GM21447 (cell line): Measurements from ENCODE around the gene AOC2.

Experiments
- ATAC-seq: cut with Tn5 transposase; IDR thresholded peaks from one replicate; pipeline ENCODE4 v1.9.1; 2021; ENCODE audit not compliant: unreplicated experiment

AOC2 gene

DNA sequence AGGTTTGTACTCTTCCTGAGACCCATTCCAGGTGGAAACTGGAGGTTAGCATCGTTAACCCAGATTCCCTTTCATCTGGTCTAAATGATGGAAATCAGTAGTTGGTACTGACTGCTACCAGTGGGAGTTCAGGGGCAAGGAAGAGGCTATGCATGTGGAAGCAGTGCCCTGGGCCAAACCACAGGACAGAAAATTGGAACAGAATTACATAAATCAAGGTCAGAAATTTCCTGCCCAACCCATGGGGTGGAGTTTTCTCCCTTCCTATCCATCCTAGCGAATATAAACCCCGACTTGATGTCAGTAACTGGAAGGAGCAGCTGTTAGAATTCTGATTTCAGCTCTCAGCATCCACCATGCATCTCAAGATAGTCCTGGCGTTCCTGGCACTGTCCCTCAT lies at the start of gene AOC2:
TSS of gene AOC2 (plus strand) at position 310 of the 400 bp plus-strand sequence. CDS start at position 357, 47 bp downstream.
- no peak for ATAC-seq

DNA sequence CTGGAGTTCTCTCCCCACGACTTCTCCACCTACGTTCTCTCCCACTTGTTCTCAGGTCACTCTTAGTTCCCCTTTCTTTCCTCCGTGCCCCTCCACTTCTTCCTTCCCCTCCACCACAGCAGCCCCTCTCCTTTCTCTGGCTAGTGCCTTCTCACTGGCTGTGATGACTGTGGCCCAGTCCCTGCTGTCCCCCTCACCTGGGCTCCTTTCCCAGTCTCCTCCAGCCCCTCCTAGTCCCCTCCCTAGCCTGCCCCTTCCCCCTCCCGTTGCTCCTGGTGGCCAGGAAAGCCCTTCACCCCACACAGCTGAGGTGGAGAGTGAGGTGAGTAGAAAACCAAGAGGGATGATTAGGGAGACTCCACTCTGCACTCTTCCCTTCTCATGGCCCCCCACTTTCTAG lies 49.3 kb upstream of the AOC2 start:
- ATAC-seq, result no peak

DNA sequence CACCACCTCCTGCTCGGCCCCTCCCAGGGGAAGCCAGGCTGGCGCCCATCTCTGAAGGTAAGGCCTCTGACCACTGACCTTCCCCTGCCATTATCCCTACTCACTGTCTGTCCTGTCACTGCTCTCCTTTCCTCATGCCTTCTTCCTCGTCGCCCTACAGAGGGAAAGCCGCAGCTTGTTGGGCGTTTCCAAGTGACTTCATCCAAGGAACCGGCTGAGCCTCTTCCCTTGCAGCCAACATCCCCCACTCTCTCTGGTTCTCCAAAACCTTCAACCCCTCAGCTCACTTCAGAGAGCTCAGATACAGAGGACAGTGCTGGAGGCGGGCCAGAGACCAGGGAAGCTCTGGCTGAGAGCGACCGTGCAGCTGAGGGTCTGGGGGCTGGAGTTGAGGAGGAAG lies 48.9 kb upstream of the AOC2 start:
- no peak for ATAC-seq

DNA sequence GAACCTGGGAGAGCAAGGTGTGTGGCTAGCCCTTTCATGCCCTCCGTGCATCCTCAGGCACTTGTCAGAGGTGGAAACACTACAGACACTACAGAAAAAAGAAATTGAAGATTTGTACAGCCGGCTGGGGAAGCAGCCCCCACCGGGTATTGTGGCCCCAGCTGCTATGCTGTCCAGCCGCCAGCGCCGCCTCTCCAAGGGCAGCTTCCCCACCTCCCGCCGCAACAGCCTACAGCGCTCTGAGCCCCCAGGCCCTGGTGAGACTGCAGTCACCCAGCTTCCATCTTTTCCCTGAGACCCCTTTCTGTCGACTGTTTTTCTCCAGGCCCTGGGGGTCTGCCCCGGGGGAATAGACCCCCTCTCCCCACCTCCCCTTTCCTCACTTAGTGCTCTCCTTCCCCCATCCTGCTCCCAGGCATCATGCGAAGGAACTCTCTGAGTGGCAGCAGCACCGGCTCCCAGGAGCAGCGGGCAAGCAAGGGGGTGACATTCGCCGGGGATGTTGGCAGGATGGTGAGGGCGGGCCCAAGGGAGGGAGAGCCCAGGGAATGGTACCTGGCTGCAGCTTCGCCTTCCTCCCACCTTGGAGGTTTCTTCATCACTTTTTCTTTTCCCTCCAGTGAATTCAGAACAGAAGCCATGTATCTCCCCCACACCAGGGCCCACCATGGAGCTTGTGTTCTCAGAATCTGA lies 48.2 kb upstream of the AOC2 start:
- no peak for ATAC-seq

DNA sequence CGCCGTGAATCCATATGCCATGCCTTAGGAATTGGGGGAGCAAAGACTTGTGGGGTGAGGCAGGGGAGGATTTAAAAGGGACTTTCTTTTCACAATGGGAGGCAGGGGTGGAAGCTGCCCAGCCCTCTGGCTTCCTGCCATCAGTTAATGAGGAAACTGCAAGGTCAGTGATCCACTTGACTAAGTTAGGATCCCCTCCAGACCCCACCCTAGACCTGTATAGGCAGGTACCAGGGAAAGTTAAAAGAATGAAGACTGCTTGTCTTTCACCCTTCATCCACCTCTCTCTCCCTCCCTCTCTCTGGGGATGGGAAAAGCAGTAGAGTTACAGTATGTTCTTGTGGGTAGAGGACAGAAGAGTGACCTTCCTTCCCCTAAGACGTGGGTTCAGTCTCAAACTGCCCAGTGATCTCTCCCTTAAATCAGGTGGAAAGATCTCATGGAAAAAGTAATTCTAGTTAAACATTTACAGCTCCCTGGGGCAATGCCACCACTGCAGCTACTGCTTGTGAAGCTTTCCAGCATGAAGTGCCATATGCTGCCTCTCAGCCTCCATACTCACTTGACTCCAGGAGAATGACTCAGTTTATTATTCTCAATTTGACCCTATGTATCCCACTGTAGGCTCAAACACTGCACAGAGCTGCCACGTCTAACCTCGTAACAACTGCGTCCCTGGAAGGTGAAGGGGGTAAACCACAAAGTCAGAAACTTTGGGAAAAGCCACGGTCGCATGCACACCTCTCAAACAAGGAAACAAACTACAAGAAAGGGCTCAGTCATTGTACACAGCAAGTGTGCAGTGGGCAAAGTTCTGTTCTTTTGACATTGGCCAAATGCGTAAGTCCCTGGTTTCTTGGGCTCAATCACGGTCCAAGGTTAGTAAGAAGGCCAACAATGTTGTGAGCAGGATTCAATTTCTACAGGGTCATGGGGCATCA lies 47.0 kb upstream of the AOC2 start:
- ATAC-seq, result no peak

DNA sequence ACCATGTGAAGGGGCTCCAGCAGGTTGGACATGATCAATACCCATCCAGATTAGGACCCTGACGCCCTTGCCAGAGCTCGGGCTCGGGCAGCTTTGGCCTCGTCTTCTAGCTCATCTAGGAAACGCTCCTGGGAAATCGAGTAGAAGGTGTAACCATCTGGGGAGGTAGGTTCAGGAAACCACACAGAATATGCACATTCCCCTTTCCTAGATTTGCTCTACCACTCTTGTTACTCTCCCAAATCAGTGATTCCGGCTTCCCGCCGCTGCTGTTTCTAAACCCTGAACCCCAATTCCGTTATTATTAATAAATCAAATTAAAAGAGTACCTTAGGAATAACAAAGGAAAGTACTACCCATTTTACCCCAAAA lies 46.4 kb upstream of the AOC2 start:
- no peak for ATAC-seq

GRCh38 chr17:42798383-42799380 lies 45.7 kb upstream of the AOC2 start, which contains the start of the genes CNTD1 and COA3:
CNTD1 (plus strand) TSS chr17:42798861; CDS start chr17:42799068, 207 bp downstream.
COA3 (minus strand) TSS chr17:42798704; CDS start chr17:42798681, 23 bp downstream.
- ATAC-seq, result peak; percentile 85

GRCh38 chr17:42803074-42803883 lies 41.1 kb upstream of the AOC2 start:
- no peak for ATAC-seq

DNA sequence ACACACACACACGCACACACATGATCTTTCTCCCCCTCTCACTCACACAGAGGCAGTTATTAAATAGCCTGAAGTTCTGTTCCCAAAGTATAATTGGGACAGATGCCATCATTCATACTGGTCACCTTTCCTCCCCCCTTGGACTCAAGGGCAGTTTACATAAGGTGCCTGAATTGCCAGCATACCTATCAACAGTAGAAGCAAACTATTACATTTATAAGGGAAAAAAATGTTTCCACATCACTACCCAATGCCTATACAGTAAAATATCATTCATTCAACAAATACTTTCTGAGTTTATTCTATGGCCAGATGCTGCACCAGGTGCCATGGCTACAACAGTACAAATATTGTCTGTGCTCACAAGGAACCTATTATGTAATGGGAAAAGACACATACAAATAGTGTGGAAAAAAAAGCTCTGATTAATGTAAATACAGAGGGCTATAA lies 39.4 kb upstream of the AOC2 start:
- no peak for ATAC-seq

- no peak for ATAC-seq
Observed at GRCh38 chr17:42806249-42806648, 38.1 kb upstream of the AOC2 start.

GRCh38 chr17:42809250-42809649 lies 35.1 kb upstream of the AOC2 start:
- no peak for ATAC-seq

DNA sequence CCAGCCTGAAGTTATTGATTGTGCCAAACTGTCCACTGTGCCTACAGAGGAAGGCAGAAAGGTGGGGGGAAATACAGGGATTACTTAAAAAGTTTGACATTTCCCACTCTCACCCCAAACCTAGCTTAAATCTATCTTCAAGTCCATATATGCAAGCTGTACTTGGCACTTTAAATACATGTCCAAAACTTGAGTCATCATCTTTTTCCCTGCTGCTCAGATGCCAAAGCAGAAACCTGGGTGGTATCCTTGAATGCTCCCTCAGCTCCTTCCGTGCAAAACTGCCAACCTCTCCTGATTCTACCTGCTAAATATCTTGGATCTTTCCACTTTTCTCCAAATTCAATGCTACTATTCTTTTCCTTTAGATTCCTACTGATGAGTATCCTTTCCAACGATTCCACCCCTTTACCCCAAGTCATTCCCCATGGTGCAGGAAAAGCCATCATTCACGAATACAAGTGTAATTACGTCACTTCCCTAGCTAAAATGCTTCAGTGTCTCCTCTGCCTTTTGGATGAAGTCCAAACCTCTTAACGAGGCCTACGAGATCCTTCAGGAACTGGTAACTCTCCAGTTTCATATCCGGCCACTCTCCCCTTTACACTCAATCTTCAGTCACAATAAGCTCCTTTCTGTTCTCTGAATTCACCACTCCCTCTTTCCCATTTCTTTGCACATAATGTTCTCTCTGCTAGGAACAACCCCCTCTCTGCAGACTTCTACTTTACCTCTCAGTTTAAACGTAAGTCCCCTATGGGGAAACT lies 29.6 kb upstream of the AOC2 start:
- no peak for ATAC-seq

GRCh38 chr17:42817866-42818265 lies 26.5 kb upstream of the AOC2 start:
- no peak for ATAC-seq

GRCh38 chr17:42818379-42818778 lies 26.0 kb upstream of the AOC2 start:
- ATAC-seq, result no peak

GRCh38 chr17:42819939-42820535 lies 24.3 kb upstream of the AOC2 start:
- no peak for ATAC-seq

DNA sequence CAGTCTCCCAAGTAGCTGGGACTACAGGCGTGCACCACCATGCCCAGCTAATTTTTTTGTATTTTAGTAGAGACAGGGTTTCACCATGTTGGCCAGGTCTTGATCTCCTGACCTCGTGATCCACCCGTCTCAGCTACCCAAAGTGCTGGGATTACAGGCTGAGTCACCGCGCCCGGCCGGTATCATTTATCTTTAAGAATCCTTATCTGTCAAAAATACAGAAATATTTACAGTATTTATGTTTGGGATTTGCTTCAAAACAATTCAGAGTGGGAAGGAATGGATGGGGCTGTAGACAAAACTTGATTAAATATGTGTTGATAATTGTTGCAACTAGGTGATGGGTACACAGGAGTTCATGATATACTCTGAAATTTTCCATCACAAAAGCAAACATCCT lies 23.2 kb upstream of the AOC2 start:
- no peak for ATAC-seq

DNA sequence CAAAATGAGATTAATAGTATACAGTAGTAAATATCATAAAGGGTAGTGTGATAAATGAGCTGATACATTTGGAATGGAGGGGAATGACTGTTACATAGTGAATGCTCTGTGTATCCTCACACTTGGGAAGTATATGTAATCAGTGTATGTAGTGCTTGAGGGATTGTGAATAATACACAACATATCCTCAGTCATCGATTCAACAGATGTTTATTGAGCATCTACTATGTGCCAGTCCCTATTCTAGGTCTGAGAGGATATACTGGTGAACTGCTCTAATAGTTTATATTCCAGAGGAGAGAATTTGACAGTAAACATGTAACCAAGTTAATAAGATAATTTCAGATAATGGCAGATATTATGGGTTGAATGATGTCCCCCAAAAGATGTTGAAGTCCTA lies 16.9 kb upstream of the AOC2 start:
- ATAC-seq, result no peak

GRCh38 chr17:42830971-42831370 lies 13.4 kb upstream of the AOC2 start:
- no peak for ATAC-seq
